A549 (cell line): ENCODE results near the gene RASA4.
"Not testable (repeated sequence)": the region's sequence is repeated elsewhere in the genome, so short reads cannot be mapped to it uniquely, and the experiment has no call there.

Experiments used
- BHLHE40 ChIP-seq: IDR thresholded peaks from 2 replicates; pipeline ENCODE4 v1.6.1; 2012; ENCODE audit warnings: low read depth, low read length, inconsistent platforms
- CTCF ChIP-seq: fragments of >200 bp; sonication (Bioruptor Twin); formaldehyde crosslinking; IDR thresholded peaks from 3 replicates; pipeline ENCODE4 v1.5.1; 2016
- FOXS1 ChIP-seq: fragments of 250-450 bp; sonication (Bioruptor Pico); IDR thresholded peaks from 2 replicates; pipeline ENCODE4 v1.5.0; 2020; ENCODE audit warnings: mild to moderate bottlenecking, moderate library complexity
- JUN ChIP-seq, 2 experiments: fragments of >200 bp; sonication (Bioruptor Twin); formaldehyde crosslinking; IDR thresholded peaks; 2 replicates in 1 of 2; 3 replicates in 1 of 2; pipeline ENCODE4 v1.6.1; 2016 to 2017
- JUNB ChIP-seq: fragments of >200 bp; sonication (Bioruptor Twin); formaldehyde crosslinking; IDR thresholded peaks from 2 replicates; pipeline ENCODE4 v1.6.1; 2016
- KDM1A ChIP-seq: fragments of 200-600 bp; sonication (generic); IDR thresholded peaks from 2 replicates; pipeline ENCODE4 v1.6.1; 2016; ENCODE audit warnings: low read depth, mild to moderate bottlenecking
- MYC ChIP-seq: IDR thresholded peaks from 2 replicates; pipeline ENCODE4 v1.6.1; 2012; ENCODE audit warnings: mild to moderate bottlenecking, inconsistent platforms, low read length, improper control_type of control experiment, borderline replicate concordance
- POLR2A ChIP-seq: IDR thresholded peaks from 2 replicates; pipeline ENCODE4 v1.6.1; 2012; ENCODE audit warnings: mild to moderate bottlenecking, low read length
- POLR2AphosphoS2 ChIP-seq: conservative IDR thresholded peaks from 2 replicates; pipeline ENCODE4 v1.6.1; 2012; ENCODE audit warnings: low read length, improper control_type of control experiment, inconsistent platforms
- REST ChIP-seq: fragments of 200-600 bp; sonication (generic); IDR thresholded peaks from 2 replicates; pipeline ENCODE4 v1.6.1; 2016; ENCODE audit warnings: antibody characterized with exemption, mild to moderate bottlenecking, moderate library complexity
- RFX5 ChIP-seq: fragments of 450-650 bp; IDR thresholded peaks from 2 replicates; pipeline ENCODE4 v1.7.1; 2014; ENCODE audit warnings: antibody characterized with exemption, mild to moderate bottlenecking, moderate library complexity
- ZNF302 ChIP-seq: fragments of 250-450 bp; sonication (Bioruptor Pico); IDR thresholded peaks from 2 replicates; pipeline ENCODE4 v1.9.0; 2021; ENCODE audit warnings: inconsistent platforms, mild to moderate bottlenecking, moderate library complexity

GRCh38 chr7:102546353-102546752 is 70.2 kb downstream of the RASA4 start:
- TF ChIP-seq MYC; CTCF; POLR2AphosphoS2; JUNB; BHLHE40; JUN (IDR thresholded peaks at IDR 0.05); RFX5; POLR2A; KDM1A; ZNF302 (CRISPR knock-in tag); REST; FOXS1 (CRISPR knock-in tag): not testable (repeated sequence)
